HepG2 (cell line): Measurements from ENCODE around the gene IFIT1B. TPM values are rescaled to one million over a fixed set of nuclear protein-coding genes. Genes with fewer than 3 reads are reported as not detected.

Source experiments
- HMGA1 ChIP-seq: sonication (generic); formaldehyde crosslinking; conservative IDR thresholded peaks from 2 replicates; pipeline ENCODE4 v1.4.0; 2020; ENCODE audit warnings: missing genetic modification reagents
- NCOR1 ChIP-seq: fragments of 200-600 bp; sonication (generic); IDR thresholded peaks from 2 replicates; pipeline ENCODE4 v1.7.0; 2017; ENCODE audit warnings: antibody characterized with exemption, low read length, borderline replicate concordance
- REL ChIP-seq: sonication (generic); formaldehyde crosslinking; conservative IDR thresholded peaks from 2 replicates; pipeline ENCODE4 v1.8.0; 2022; ENCODE audit warnings: mild to moderate bottlenecking, missing genetic modification reagents, moderate library complexity
- REXO4 ChIP-seq: sonication (generic); formaldehyde crosslinking; IDR thresholded peaks from 2 replicates; pipeline ENCODE4 v1.8.0; 2022; ENCODE audit warnings: missing genetic modification reagents, mild to moderate bottlenecking, borderline replicate concordance
- SRSF4 ChIP-seq: fragments of 200-400 bp; formaldehyde crosslinking; IDR thresholded peaks from one replicate; pipeline ENCODE4 v1.6.1; 2018; ENCODE audit warnings: mild to moderate bottlenecking, low read depth, low read length, moderate library complexity; ENCODE audit not compliant: poor library complexity, severe bottlenecking
- ZBTB1 ChIP-seq: sonication (generic); formaldehyde crosslinking; IDR thresholded peaks from 2 replicates; pipeline ENCODE4 v1.4.0; 2020; ENCODE audit warnings: missing genetic modification reagents, borderline replicate concordance
- ZNF17 ChIP-seq: sonication (generic); formaldehyde crosslinking; IDR thresholded peaks from 2 replicates; pipeline ENCODE4 v1.5.0; 2020; ENCODE audit warnings: mild to moderate bottlenecking, missing genetic modification reagents
- ZNF616 ChIP-seq: sonication (generic); formaldehyde crosslinking; IDR thresholded peaks from 2 replicates; pipeline ENCODE4 v1.5.0; 2020; ENCODE audit warnings: low read depth, mild to moderate bottlenecking, missing genetic modification reagents
- ZNF816 ChIP-seq: sonication (generic); formaldehyde crosslinking; IDR thresholded peaks from 2 replicates; pipeline ENCODE4 v1.8.0; 2022; ENCODE audit warnings: missing genetic modification reagents, mild to moderate bottlenecking, borderline replicate concordance
- ZNF883 ChIP-seq: sonication (generic); formaldehyde crosslinking; IDR thresholded peaks from 2 replicates; pipeline ENCODE4 v1.5.1; 2020; ENCODE audit warnings: mild to moderate bottlenecking, missing genetic modification reagents; ENCODE audit errors: not compliant biosample characterization
- polyA plus RNA-seq, 8 experiments: library from polyadenylated mRNA; depleted of rRNA in 3 of 8; stranded (reverse) in 7 of 8; unstranded in 1 of 8; fragments of >200 nt; fragmentation: Illumina TruSeq in 4 of 8; extraction: Trizol in 4 of 8; gene quantifications; 2 replicates each; pipeline versions ENCODE4 v1.2.1 to v1.2.3, GENCODE V29; 2011 to 2016; ENCODE audit warnings: low read depth in 4 of 8, missing spikeins in 1 of 8, mixed read lengths in 1 of 8; ENCODE audit not compliant: insufficient read depth in 1 of 8
- total RNA-seq, 5 experiments: library from RNA; depleted of rRNA; stranded (reverse); fragments of >200 nt; fragmentation: Illumina TruSeq; extraction: Trizol; gene quantifications; 2 replicates each; pipeline ENCODE4 v1.2.3, GENCODE V29; 2016; ENCODE audit warnings: low read depth in 1 of 5
- TF ChIP-seq, protein P1 (sequence below): sonication (generic); formaldehyde crosslinking; IDR thresholded peaks from 2 replicates; pipeline ENCODE4 v1.5.0; 2020; ENCODE audit warnings: missing genetic modification reagents
- TF ChIP-seq, protein P2 (sequence below): IDR thresholded peaks from 2 replicates; pipeline ENCODE4 v1.6.1; 2012; ENCODE audit warnings: low read depth, low read length, improper control_type of control experiment
- TF ChIP-seq, protein P3 (sequence below): IDR thresholded peaks from 2 replicates; pipeline ENCODE4 v1.6.1; 2016; ENCODE audit warnings: missing compliant biosample characterization, missing genetic modification reagents, borderline replicate concordance
- TF ChIP-seq, protein P4 (sequence below): sonication (generic); formaldehyde crosslinking; IDR thresholded peaks from 2 replicates; pipeline ENCODE4 v1.4.0; 2020; ENCODE audit warnings: missing genetic modification reagents, borderline replicate concordance
- TF ChIP-seq, protein P5 (sequence below): fragments of 450-650 bp; IDR thresholded peaks from 2 replicates; pipeline ENCODE4 v1.6.1; 2017; ENCODE audit warnings: mild to moderate bottlenecking

Gene IFIT1B
- total and polyA plus RNA-seq, 2 of the 13 experiments (the other 11 are each of a cell fraction or from before 2014, with no cell fraction given), result not detected

GRCh38 chr10:89373916-89374711 is 3.7 kb upstream of the IFIT1B start (continued):
- no peak for TF ChIP-seq ZNF816 (CRISPR knock-in tag)
- TF ChIP-seq REL (CRISPR knock-in tag), result no peak
- no peak for TF ChIP-seq REXO4
- TF ChIP-seq ZBTB1 (CRISPR knock-in tag), result no peak
- TF ChIP-seq, protein P1, sequence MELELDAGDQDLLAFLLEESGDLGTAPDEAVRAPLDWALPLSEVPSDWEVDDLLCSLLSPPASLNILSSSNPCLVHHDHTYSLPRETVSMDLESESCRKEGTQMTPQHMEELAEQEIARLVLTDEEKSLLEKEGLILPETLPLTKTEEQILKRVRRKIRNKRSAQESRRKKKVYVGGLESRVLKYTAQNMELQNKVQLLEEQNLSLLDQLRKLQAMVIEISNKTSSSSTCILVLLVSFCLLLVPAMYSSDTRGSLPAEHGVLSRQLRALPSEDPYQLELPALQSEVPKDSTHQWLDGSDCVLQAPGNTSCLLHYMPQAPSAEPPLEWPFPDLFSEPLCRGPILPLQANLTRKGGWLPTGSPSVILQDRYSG (CRISPR knock-in tag), result no peak
- TF ChIP-seq NCOR1, result peak; percentile 84; the same call in 1 of the 2 replicates
- TF ChIP-seq ZNF17 (CRISPR knock-in tag), result no peak
- TF ChIP-seq, protein P2, sequence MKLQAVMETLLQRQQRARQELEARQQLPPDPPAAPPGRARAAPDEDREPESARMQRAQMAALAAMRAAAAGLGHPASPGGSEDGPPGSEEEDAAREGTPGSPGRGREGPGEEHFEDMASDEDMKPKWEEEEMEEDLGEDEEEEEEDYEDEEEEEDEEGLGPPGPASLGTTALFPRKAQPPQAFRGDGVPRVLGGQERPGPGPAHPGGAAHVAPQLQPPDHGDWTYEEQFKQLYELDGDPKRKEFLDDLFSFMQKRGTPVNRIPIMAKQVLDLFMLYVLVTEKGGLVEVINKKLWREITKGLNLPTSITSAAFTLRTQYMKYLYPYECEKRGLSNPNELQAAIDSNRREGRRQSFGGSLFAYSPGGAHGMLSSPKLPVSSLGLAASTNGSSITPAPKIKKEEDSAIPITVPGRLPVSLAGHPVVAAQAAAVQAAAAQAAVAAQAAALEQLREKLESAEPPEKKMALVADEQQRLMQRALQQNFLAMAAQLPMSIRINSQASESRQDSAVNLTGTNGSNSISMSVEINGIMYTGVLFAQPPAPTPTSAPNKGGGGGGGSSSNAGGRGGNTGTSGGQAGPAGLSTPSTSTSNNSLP, result peak; percentile 88
- TF ChIP-seq, protein P3, sequence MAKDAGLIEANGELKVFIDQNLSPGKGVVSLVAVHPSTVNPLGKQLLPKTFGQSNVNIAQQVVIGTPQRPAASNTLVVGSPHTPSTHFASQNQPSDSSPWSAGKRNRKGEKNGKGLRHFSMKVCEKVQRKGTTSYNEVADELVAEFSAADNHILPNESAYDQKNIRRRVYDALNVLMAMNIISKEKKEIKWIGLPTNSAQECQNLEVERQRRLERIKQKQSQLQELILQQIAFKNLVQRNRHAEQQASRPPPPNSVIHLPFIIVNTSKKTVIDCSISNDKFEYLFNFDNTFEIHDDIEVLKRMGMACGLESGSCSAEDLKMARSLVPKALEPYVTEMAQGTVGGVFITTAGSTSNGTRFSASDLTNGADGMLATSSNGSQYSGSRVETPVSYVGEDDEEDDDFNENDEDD (CRISPR knock-in tag), result no peak
- TF ChIP-seq ZNF883 (CRISPR knock-in tag), result no peak
- TF ChIP-seq, protein P4, sequence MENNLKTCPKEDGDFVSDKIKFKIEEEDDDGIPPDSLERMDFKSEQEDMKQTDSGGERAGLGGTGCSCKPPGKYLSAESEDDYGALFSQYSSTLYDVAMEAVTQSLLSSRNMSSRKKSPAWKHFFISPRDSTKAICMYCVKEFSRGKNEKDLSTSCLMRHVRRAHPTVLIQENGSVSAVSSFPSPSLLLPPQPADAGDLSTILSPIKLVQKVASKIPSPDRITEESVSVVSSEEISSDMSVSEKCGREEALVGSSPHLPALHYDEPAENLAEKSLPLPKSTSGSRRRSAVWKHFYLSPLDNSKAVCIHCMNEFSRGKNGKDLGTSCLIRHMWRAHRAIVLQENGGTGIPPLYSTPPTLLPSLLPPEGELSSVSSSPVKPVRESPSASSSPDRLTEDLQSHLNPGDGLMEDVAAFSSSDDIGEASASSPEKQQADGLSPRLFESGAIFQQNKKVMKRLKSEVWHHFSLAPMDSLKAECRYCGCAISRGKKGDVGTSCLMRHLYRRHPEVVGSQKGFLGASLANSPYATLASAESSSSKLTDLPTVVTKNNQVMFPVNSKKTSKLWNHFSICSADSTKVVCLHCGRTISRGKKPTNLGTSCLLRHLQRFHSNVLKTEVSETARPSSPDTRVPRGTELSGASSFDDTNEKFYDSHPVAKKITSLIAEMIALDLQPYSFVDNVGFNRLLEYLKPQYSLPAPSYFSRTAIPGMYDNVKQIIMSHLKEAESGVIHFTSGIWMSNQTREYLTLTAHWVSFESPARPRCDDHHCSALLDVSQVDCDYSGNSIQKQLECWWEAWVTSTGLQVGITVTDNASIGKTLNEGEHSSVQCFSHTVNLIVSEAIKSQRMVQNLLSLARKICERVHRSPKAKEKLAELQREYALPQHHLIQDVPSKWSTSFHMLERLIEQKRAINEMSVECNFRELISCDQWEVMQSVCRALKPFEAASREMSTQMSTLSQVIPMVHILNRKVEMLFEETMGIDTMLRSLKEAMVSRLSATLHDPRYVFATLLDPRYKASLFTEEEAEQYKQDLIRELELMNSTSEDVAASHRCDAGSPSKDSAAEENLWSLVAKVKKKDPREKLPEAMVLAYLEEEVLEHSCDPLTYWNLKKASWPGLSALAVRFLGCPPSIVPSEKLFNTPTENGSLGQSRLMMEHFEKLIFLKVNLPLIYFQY (CRISPR knock-in tag), result peak; percentile 93; the same call in 1 of the 2 replicates
- TF ChIP-seq, protein P5, sequence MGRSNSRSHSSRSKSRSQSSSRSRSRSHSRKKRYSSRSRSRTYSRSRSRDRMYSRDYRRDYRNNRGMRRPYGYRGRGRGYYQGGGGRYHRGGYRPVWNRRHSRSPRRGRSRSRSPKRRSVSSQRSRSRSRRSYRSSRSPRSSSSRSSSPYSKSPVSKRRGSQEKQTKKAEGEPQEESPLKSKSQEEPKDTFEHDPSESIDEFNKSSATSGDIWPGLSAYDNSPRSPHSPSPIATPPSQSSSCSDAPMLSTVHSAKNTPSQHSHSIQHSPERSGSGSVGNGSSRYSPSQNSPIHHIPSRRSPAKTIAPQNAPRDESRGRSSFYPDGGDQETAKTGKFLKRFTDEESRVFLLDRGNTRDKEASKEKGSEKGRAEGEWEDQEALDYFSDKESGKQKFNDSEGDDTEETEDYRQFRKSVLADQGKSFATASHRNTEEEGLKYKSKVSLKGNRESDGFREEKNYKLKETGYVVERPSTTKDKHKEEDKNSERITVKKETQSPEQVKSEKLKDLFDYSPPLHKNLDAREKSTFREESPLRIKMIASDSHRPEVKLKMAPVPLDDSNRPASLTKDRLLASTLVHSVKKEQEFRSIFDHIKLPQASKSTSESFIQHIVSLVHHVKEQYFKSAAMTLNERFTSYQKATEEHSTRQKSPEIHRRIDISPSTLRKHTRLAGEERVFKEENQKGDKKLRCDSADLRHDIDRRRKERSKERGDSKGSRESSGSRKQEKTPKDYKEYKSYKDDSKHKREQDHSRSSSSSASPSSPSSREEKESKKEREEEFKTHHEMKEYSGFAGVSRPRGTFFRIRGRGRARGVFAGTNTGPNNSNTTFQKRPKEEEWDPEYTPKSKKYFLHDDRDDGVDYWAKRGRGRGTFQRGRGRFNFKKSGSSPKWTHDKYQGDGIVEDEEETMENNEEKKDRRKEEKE, result no peak
- TF ChIP-seq HMGA1 (CRISPR knock-in tag), result no peak
- TF ChIP-seq ZNF616 (CRISPR knock-in tag), result no peak
- TF ChIP-seq SRSF4, result no peak
